H1 (cell line): ENCODE measurements around the gene LIN54. TPM values are rescaled to one million over a fixed set of nuclear protein-coding genes. Genes with fewer than 3 reads are reported as not detected.

Experiments used
- polyA plus RNA-seq, 7 experiments: library from polyadenylated mRNA; depleted of rRNA in 3 of 7; stranded (reverse) in 5 of 7; unstranded in 2 of 7; fragments of >200 nt in 5 of 7; fragments of 200-250 nt in 2 of 7; gene quantifications; 1 replicate in 5 of 7; 2 replicates in 1 of 7; 4 replicates in 1 of 7; pipeline versions ENCODE4 v1.2.1 to v1.2.3, GENCODE V29; 2011 to 2013; ENCODE audit warnings: missing spikeins in 2 of 7, mixed read lengths in 2 of 7
- total RNA-seq: library from RNA; stranded (reverse); fragmentation: NEBNext Ultra II Directional; extraction: Animal tissue kit (Norgen Biotek cat#: 25700); gene quantifications from 2 replicates; pipeline ENCODE4 v1.2.1, GENCODE V29; 2021
- TF ChIP-seq, protein P1 (sequence below): fragments of 300-600 bp; sonication (generic); IDR thresholded peaks from 2 replicates; pipeline ENCODE4 v1.7.1; 2012; ENCODE audit warnings: low read length, moderate library complexity, mild to moderate bottlenecking, inconsistent platforms; ENCODE audit not compliant: insufficient replicate concordance

The LIN54 gene
- total and polyA plus RNA-seq, 2 of the 8 experiments (the other 6 are each of a cell fraction or from before 2014, with no cell fraction given) = 5.7 to 11.1 TPM

DNA sequence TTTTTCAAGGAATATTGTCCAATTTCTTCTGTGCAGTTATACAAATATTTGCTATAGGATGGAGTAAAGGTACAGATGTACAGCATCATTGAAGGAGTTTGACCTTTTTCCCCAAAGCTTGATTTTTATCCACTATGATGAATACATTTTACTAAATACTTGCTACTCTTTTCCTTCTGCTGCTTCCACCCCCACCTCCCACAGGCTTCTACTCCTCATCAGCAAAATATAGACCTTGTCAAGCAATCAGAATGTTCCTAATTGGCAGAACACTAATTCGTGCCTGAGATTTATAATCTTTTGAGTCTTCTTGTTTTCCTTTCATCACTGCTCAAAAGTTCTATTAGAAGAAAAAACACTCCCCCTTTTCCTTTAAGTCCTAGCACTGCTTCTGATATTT, 113.9 kb downstream of the LIN54 start (continued):
- TF ChIP-seq, protein P1, sequence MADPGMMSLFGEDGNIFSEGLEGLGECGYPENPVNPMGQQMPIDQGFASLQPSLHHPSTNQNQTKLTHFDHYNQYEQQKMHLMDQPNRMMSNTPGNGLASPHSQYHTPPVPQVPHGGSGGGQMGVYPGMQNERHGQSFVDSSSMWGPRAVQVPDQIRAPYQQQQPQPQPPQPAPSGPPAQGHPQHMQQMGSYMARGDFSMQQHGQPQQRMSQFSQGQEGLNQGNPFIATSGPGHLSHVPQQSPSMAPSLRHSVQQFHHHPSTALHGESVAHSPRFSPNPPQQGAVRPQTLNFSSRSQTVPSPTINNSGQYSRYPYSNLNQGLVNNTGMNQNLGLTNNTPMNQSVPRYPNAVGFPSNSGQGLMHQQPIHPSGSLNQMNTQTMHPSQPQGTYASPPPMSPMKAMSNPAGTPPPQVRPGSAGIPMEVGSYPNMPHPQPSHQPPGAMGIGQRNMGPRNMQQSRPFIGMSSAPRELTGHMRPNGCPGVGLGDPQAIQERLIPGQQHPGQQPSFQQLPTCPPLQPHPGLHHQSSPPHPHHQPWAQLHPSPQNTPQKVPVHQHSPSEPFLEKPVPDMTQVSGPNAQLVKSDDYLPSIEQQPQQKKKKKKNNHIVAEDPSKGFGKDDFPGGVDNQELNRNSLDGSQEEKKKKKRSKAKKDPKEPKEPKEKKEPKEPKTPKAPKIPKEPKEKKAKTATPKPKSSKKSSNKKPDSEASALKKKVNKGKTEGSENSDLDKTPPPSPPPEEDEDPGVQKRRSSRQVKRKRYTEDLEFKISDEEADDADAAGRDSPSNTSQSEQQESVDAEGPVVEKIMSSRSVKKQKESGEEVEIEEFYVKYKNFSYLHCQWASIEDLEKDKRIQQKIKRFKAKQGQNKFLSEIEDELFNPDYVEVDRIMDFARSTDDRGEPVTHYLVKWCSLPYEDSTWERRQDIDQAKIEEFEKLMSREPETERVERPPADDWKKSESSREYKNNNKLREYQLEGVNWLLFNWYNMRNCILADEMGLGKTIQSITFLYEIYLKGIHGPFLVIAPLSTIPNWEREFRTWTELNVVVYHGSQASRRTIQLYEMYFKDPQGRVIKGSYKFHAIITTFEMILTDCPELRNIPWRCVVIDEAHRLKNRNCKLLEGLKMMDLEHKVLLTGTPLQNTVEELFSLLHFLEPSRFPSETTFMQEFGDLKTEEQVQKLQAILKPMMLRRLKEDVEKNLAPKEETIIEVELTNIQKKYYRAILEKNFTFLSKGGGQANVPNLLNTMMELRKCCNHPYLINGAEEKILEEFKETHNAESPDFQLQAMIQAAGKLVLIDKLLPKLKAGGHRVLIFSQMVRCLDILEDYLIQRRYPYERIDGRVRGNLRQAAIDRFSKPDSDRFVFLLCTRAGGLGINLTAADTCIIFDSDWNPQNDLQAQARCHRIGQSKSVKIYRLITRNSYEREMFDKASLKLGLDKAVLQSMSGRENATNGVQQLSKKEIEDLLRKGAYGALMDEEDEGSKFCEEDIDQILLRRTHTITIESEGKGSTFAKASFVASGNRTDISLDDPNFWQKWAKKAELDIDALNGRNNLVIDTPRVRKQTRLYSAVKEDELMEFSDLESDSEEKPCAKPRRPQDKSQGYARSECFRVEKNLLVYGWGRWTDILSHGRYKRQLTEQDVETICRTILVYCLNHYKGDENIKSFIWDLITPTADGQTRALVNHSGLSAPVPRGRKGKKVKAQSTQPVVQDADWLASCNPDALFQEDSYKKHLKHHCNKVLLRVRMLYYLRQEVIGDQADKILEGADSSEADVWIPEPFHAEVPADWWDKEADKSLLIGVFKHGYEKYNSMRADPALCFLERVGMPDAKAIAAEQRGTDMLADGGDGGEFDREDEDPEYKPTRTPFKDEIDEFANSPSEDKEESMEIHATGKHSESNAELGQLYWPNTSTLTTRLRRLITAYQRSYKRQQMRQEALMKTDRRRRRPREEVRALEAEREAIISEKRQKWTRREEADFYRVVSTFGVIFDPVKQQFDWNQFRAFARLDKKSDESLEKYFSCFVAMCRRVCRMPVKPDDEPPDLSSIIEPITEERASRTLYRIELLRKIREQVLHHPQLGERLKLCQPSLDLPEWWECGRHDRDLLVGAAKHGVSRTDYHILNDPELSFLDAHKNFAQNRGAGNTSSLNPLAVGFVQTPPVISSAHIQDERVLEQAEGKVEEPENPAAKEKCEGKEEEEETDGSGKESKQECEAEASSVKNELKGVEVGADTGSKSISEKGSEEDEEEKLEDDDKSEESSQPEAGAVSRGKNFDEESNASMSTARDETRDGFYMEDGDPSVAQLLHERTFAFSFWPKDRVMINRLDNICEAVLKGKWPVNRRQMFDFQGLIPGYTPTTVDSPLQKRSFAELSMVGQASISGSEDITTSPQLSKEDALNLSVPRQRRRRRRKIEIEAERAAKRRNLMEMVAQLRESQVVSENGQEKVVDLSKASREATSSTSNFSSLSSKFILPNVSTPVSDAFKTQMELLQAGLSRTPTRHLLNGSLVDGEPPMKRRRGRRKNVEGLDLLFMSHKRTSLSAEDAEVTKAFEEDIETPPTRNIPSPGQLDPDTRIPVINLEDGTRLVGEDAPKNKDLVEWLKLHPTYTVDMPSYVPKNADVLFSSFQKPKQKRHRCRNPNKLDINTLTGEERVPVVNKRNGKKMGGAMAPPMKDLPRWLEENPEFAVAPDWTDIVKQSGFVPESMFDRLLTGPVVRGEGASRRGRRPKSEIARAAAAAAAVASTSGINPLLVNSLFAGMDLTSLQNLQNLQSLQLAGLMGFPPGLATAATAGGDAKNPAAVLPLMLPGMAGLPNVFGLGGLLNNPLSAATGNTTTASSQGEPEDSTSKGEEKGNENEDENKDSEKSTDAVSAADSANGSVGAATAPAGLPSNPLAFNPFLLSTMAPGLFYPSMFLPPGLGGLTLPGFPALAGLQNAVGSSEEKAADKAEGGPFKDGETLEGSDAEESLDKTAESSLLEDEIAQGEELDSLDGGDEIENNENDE = no peak
